AG04449 (cell line): ENCODE data around the gene CD46.

ENCODE experiments used
- CTCF ChIA-PET: fragments of 350-600 bp; formaldehyde crosslinking; extraction: SDS; loops from one replicate; lab custom pipeline; 2021; ENCODE audit warnings: antibody characterized with exemption; lab: Yijun Ruan, JAX
- POLR2A ChIA-PET: fragments of 400-600, 350-600 bp; formaldehyde crosslinking; extraction: SDS; loops from one replicate; lab custom pipeline; 2020; ENCODE audit warnings: antibody characterized with exemption, inconsistent platforms; lab: Yijun Ruan, JAX
- DNase-seq: peaks from one replicate; pipeline ENCODE4 v3.0.0-alpha.2; 2010; ENCODE audit warnings: low read depth, low spot score
- H3K4me3 ChIP-seq: 2 replicates; pipeline ENCODE4 v1.5.1; 2011; ENCODE audit warnings: low read depth, mild to moderate bottlenecking, control low read depth, low read length
- CTCF ChIP-seq: IDR thresholded peaks from one replicate; pipeline ENCODE4 v1.5.1; 2011; ENCODE audit warnings: mild to moderate bottlenecking, moderate library complexity, low read length, control low read depth, inconsistent platforms; ENCODE audit not compliant: insufficient read depth; ENCODE audit errors: missing control alignments

Gene CD46

GRCh38 chr1:207808322-207808705, 56.5 kb downstream of the CD46 start:
- POLR2A ChIA-PET: no interaction called here
- CTCF ChIA-PET: interaction anchor here (0.6 to 4.9 kb wide), 3 partner anchors 10 to 15 kb away, joined by 3 to 45 read pairs (median 3); no protein-coding TSS in a partner anchor
- TF ChIP-seq CTCF: no peak
- no peak for DNase-seq
- H3K4me3 ChIP-seq: no peak overlapping the region

- no peak for TF ChIP-seq CTCF
- no peak overlapping the region for H3K4me3 ChIP-seq
- ChIA-PET CTCF (interaction anchor here (1.1 to 4.9 kb wide), 3 partner anchors 10 to 15 kb away, joined by 3 to 45 read pairs (median 7); no protein-coding TSS in a partner anchor), POLR2A (no interaction called here)
- DNase-seq: no peak
These were observed 57.2 kb downstream of the CD46 start for GRCh38 chr1:207808911-207809555.

GRCh38 chr1:207810173-207810572, 58.3 kb downstream of the CD46 start:
- no peak overlapping the region for H3K4me3 ChIP-seq
- no peak for TF ChIP-seq CTCF
- DNase-seq: no peak
- ChIA-PET CTCF (interaction anchor here (0.8 to 4.9 kb wide), 7 partner anchors 10 to 153 kb away, joined by 3 to 45 read pairs (median 7); no protein-coding TSS in a partner anchor), POLR2A (no interaction called here)

GRCh38 chr1:207810606-207811295, 58.9 kb downstream of the CD46 start:
- ChIA-PET CTCF (interaction anchor here (0.6 to 4.9 kb wide), 9 partner anchors 9 to 279 kb away, joined by 3 to 45 read pairs (median 6); no protein-coding TSS in a partner anchor), POLR2A (no interaction called here)
- H3K4me3 ChIP-seq: no peak overlapping the region
- DNase-seq: no peak
- TF ChIP-seq CTCF: no peak

- H3K4me3 ChIP-seq: no peak overlapping the region
- POLR2A ChIA-PET: no interaction called here
- CTCF ChIA-PET: interaction anchor here (0.6 to 4.9 kb wide), 9 partner anchors 9 to 278 kb away, joined by 3 to 45 read pairs (median 6); no protein-coding TSS in a partner anchor
- TF ChIP-seq CTCF: no peak
- DNase-seq: no peak
These were observed 59.5 kb downstream of the CD46 start for GRCh38 chr1:207811319-207811718.
